Testis (tissue), 3 donors: Measurements from ENCODE around the gene ABAT. TPM values are rescaled to one million over a fixed set of nuclear protein-coding genes. Genes with fewer than 3 reads are reported as not detected.

ENCODE experiments used
- DNase-seq: peaks from one replicate; pipeline ENCODE4 v3.0.0-alpha.2; 2019
- H3K27ac ChIP-seq, 2 donors: fragments of 200-600 bp; sonication (generic); one replicate each; pipeline ENCODE4 v1.5.1; 2019
- H3K27me3 ChIP-seq: fragments of 200-600 bp; sonication (generic); one replicate; pipeline ENCODE4 v1.5.1; 2019
- H3K36me3 ChIP-seq: fragments of 200-600 bp; sonication (generic); one replicate; pipeline ENCODE4 v1.5.1; 2017; ENCODE audit warnings: low read depth; ENCODE audit errors: missing control alignments
- H3K4me1 ChIP-seq: fragments of 200-600 bp; sonication (generic); one replicate; pipeline ENCODE4 v1.5.1; 2019
- H3K4me3 ChIP-seq, 2 donors: fragments of 200-600 bp; sonication (generic); one replicate each; pipeline ENCODE4 v1.5.1; 2017 to 2019
- H3K9me3 ChIP-seq: fragments of 200-600 bp; sonication (generic); one replicate; pipeline ENCODE4 v1.5.1; 2017
- POLR2A ChIP-seq: fragments of 450-650 bp; IDR thresholded peaks from one replicate; pipeline ENCODE4 v1.6.1; 2017; ENCODE audit warnings: antibody characterized with exemption, mild to moderate bottlenecking, moderate library complexity
- WGBS, 2 donors: methylation state at CpG; one replicate each; pipeline ENCODE4 v1.1.5; 2018; 5-methylcytosine and 5-hydroxymethylcytosine counted together
- intact Hi-C: fragments of 100-400 bp; cut with DNase I; formaldehyde crosslinking; loops from one replicate; pipeline ENCODE4 v1.15.1; 2023; ENCODE audit warnings: low total_unique reads
- polyA plus RNA-seq: library from polyadenylated mRNA; stranded (reverse); fragments of 350-450 nt; fragmentation: Illumina TruSeq; extraction: RNeasy Lipid Tissue Mini Kit (QIAGEN cat#74804); gene quantifications from one replicate; pipeline ENCODE4 v1.2.3, GENCODE V29; 2014; ENCODE audit warnings: low read depth, low replicate concordance; ENCODE audit not compliant: insufficient read depth
- total RNA-seq, 2 donors: library from RNA; depleted of rRNA; stranded (reverse); fragments of >200 nt; gene quantifications; one replicate each; pipeline ENCODE4 v1.2.3, GENCODE V29; 2016
- TF ChIP-seq, protein P1 (sequence below), 3 experiments: fragments of 450-650 bp in 2 of 3; fragments of 200-600 bp in 1 of 3; sonication (generic) in 1 of 3; IDR thresholded peaks; one replicate each; pipeline ENCODE4 v1.5.1; 2016 to 2019; ENCODE audit warnings: antibody characterized with exemption in 3 of 3, mild to moderate bottlenecking in 2 of 3, moderate library complexity in 1 of 3

Gene ABAT
- total and polyA plus RNA-seq, 3 donors from 2014 or later, result 25.3 to 108 (median 71.7) TPM

DNA sequence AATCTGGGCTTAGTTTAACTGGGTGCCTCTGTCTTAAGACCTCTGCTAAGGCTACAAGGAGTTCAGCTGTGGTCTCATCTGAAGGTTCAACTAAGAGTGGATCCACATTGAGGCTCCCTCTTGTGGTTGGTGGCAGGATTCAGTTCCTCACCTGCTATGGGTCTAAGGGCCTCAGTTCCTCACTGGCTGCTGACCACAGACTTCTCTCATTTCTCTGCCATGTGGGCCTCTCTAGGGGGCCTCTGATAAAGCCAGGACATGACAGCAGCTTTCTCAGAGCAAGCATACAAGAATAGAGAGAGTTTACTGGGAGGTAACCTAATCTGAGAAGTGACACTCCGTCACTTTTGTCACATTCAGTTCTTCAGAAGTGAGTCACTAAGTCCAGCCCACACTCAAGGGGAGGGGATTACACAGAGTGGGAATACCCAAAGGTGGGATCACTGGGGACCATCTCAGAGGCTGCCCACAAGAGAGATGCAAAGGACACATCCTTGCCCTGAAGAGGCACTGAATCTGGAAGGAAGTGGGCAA, 19.2 kb upstream of the ABAT start:
- no peak for DNase-seq
- no peak for TF ChIP-seq POLR2A
- TF ChIP-seq, protein P1, sequence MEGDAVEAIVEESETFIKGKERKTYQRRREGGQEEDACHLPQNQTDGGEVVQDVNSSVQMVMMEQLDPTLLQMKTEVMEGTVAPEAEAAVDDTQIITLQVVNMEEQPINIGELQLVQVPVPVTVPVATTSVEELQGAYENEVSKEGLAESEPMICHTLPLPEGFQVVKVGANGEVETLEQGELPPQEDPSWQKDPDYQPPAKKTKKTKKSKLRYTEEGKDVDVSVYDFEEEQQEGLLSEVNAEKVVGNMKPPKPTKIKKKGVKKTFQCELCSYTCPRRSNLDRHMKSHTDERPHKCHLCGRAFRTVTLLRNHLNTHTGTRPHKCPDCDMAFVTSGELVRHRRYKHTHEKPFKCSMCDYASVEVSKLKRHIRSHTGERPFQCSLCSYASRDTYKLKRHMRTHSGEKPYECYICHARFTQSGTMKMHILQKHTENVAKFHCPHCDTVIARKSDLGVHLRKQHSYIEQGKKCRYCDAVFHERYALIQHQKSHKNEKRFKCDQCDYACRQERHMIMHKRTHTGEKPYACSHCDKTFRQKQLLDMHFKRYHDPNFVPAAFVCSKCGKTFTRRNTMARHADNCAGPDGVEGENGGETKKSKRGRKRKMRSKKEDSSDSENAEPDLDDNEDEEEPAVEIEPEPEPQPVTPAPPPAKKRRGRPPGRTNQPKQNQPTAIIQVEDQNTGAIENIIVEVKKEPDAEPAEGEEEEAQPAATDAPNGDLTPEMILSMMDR (IDR thresholded peaks at IDR 0.05), result peak in 1 of 3 experiments; percentile 17
- WGBS, 2 donors, result 88 to 95% methylated on average over 1 of the region's 1 CpG
- Histone ChIP-seq H3K27me3 (no peaks in the 10 kb centered on the region), H3K9me3 (no peaks in the 10 kb centered on the region), H3K4me1 (no peaks in the 10 kb centered on the region), H3K4me3 (no peak overlapping the region), H3K36me3 (no peaks in the 10 kb centered on the region), H3K27ac (no peak overlapping the region)
- intact Hi-C loops, result no loop called here

DNA sequence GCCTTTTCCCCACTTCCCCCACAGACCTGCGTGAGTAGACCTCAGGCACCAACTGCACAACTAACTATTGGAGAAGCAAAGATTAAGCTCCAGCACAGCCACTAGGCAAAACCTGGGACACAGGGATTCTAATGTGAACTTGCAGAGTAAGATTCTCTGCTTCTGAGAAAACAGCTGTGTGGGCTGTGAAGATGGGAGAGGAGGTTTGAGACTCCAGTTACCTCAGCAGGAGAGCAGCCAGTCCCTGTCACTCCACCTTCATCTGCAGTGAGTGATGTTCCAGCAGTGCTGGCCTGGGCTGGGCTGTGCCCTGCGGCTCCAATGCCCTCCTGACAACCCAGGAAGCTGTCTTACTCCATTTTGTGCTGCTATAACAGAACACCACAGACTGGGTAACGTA, 18.0 kb upstream of the ABAT start:
- TF ChIP-seq, protein P1 (IDR thresholded peaks at IDR 0.05), result no peak
- no peak for TF ChIP-seq POLR2A
- Histone ChIP-seq H3K4me1 (no peaks in the 10 kb centered on the region), H3K27ac (no peak overlapping the region), H3K9me3 (no peaks in the 10 kb centered on the region), H3K27me3 (no peaks in the 10 kb centered on the region), H3K36me3 (no peaks in the 10 kb centered on the region), H3K4me3 (no peak overlapping the region)
- intact Hi-C loops, result no loop called here
- 56 to 57% methylated on average over 3 of the region's 3 CpGs for WGBS, 2 donors
- no peak for DNase-seq

DNA sequence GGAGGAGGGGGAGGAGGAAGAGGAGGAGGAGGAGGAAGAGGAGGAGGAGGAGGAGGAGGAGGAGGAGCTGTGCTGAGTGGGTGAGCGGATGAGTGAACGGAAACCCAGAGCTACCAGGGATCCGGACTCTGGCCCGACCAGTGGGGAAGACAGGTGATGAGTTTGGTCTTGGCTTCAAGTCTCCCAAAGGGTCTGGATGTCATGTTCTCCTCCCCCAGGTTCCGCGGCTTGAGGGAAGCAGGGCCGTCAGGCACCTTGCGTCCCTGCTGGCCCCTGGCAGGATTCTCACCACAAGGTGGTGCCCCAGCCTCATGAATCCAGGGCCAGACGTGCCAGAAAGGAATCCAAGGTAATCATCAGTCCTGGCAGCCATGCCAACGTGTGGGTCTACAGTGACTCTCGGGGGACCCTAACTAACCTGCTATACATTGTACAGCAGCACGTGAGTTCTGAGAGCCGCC, 13.5 kb upstream of the ABAT start:
- no peaks in the 10 kb centered on the region for H3K9me3 ChIP-seq
- H3K4me3 ChIP-seq, result no peak overlapping the region
- 24 to 30% methylated on average over 9 to 13 of the region's 13 CpGs for WGBS, 2 donors
- H3K27ac ChIP-seq, result no peak overlapping the region
- TF ChIP-seq POLR2A, result no peak
- TF ChIP-seq, protein P1 (IDR thresholded peaks at IDR 0.05), result peak; percentile 50 to 71 (median 65)
- H3K36me3 ChIP-seq, result no peaks in the 10 kb centered on the region
- no peaks in the 10 kb centered on the region for H3K27me3 ChIP-seq
- H3K4me1 ChIP-seq, result no peaks in the 10 kb centered on the region
- peak; percentile 75 for DNase-seq
- intact Hi-C loops, result loop anchor here (5.0 to 10.0 kb wide), 2 partner anchors 134 to 221 kb away; partner anchors contain the start of genes LITAFD, PMM2 and TMEM186

DNA sequence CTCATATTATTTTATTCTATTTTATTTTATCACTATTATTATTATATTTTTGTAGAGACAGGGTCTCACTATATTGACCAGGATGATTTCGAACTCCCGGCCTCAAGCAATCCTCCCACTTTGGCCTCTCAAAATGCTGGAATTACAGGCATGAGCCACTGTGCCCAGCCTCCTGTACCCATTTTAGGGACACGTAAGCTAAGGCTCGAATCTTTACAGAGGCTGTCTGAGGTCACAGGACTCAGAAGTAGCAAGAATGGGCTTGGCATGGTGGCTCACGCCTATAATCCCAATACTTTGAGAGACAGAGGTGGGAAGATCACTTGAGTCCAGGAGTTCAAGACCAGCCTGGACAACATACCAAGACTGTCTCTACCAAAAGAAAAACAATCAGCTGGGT, 12.7 kb upstream of the ABAT start:
- H3K4me1 ChIP-seq, result no peaks in the 10 kb centered on the region
- no peak overlapping the region for H3K4me3 ChIP-seq
- no peaks in the 10 kb centered on the region for H3K9me3 ChIP-seq
- DNase-seq, result no peak
- TF ChIP-seq, protein P1 (IDR thresholded peaks at IDR 0.05), result no peak
- no peak for TF ChIP-seq POLR2A
- intact Hi-C loops, result loop anchor here (5.0 to 10.0 kb wide), 2 partner anchors 133 to 221 kb away; partner anchors contain the start of genes LITAFD, PMM2 and TMEM186
- H3K27me3 ChIP-seq, result no peaks in the 10 kb centered on the region
- H3K36me3 ChIP-seq, result no peaks in the 10 kb centered on the region
- no peak overlapping the region for H3K27ac ChIP-seq
- WGBS, 2 donors, result 73 to 85% methylated on average over 5 of the region's 5 CpGs
